Measurements from ENCODE around the gene SLK.

DNA sequence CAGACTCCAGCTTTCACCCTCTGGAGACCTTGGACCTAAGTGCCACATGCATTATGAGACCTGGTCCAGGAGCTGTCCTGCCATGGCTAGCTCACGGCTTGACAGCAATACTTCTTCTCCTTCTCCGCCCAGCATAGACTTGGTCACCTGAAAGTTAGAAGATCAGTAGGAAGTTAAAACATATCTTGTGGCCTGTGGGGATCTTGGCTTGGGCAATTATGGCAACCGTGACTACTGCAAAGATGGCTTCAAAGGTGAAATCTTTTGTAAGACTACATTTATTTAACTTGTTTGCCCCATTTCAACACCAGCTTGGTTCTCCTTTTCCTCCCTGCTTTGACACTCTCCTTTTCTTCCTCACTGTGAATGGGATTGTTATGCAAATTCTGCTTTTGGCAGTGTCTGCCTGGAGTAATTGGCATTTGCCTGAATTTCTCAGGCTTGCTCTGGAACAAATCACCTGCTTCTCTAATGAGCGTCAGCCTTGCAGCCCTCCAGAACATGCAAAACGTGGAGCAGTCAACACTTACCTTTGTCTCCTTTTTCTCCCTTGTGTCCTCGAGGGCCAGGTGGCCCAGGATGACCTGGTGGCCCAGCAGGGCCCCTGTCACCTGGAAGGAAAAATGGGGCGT, 65.3 kb downstream of the SLK start:
- TF ChIP-seq POLR2A (IDR thresholded peaks at IDR 0.05; ENCODE audit: low read depth, low read length) (no peak), CTCF (conservative IDR thresholded peaks at IDR 0.05; ENCODE audit: low read depth, low read length) (no peak)

All from IMR-90 (cell line).